HG03354 (cell line): ENCODE data around the gene RAB29.
"Not testable (repeated sequence)": the region's sequence is repeated elsewhere in the genome, so short reads cannot be mapped to it uniquely, and the experiment has no call there.

Experiments
- ATAC-seq: cut with Tn5 transposase; IDR thresholded peaks from one replicate; pipeline ENCODE4 v1.9.1; 2021; ENCODE audit warnings: mild to moderate bottlenecking; ENCODE audit not compliant: unreplicated experiment, poor library complexity, severe bottlenecking

The RAB29 gene

DNA sequence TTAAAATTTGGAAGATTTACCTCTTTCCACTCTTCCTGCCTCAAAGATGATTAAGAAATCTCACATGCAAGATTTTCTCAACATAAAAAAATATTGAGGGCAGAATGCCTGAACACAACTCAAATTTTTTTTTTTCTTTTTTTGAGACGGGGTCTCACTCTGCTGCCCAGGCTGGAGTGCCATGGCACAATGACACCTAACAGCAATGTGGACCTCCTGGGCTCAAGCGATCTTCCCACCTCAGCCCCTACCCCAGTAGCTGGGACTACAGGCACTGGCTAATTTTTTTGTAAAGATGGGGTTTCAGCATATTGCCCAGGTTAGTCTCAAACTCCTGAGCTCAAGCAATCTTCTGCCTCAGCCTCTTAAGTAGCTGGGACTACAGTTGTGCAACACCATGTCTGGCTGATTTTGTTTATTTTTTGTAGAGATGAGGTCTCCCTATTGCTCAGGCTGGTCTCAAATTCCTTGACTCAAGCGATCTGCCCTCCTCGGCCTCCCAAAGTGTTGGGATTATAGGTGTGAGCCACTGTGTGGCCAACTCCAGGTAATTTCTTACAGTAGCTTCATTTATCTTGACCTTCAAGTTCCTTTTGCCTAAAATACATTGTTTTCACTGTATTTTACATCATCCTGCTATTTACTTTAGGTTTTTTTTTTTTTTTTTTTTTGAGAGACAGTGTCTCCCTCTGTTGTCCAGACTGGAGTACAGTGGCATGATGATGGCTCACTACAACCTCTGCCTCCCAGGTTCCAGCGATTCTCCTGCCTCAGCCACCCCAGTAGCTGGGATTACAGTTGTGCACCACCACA is 35.7 kb downstream of the RAB29 start:
- no peak for ATAC-seq

GRCh38 chr1:205735218-205735617 is 40.1 kb downstream of the RAB29 start:
- ATAC-seq, result no peak

DNA sequence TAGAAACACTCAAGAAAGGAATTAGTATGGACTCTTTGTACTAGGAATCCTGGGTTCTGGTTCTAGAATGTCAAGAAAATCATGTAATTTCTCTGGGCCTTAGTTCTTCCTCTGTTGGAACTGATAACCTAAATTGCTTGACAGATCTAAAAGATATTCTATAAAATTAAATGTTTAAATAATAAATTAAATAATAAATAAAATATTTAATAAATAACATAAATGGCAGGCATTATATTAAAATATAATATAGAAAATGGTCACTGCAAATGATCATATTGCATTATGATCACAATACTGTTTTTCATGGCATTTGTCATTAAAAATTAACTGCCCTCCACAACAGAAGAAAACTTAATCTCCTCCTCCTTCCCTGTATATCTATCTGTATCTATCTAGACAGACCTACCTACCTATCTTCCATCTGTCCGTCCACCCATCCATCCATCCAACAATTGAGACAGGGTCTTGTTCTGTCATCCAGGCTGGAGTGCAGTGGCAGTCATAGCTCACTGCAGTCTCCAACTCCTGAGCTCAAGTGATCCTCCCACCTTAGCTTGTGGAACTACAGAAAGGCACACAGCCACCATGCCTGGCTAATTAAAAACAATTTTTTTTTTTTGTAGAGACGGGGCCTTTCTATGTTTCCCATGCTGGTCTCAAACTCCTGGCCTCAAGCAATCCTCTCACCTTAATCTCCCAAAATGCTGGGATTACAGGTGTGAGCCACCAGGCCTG is 41.7 kb downstream of the RAB29 start:
- no peak for ATAC-seq

DNA sequence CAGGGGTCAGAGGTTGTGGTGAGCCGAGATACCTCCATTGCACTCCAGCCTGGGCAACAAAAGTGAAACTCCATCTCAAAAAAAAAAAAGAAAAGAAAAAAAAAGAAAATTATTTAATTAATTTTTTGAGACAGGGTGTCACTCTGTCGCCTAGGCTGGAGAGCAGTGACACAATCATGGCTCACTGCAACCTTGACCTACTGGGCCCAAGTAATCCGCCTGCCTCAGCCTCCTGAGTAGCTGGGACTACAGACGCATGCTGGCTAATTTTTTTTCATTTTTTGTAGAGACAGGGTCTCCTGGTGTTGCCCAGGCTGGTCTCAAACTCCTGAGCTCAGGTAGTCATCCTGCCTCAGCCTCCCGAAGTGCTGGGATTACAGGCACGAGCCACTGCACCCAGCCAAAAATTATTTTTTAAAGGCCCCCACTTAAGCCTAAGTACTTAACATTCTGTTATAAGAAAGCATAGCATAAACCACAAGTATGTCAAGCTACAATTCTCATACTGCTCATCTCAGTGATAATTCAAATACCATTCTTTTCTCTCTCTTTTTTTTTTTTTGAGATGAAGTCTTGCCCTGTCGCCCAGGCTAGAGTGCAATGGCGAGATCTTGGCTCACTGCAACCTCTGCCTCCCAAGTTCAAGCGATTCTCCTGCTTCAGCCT is 45.2 kb downstream of the RAB29 start:
- no peak for ATAC-seq

- no peak for ATAC-seq
These were observed 48.6 kb downstream of the RAB29 start for GRCh38 chr1:205726619-205727125.

GRCh38 chr1:205725514-205725913 is 49.8 kb downstream of the RAB29 start:
- no peak for ATAC-seq

GRCh38 chr1:205720740-205721139 is 54.5 kb downstream of the RAB29 start:
- not testable (repeated sequence) for ATAC-seq

- no peak for ATAC-seq
These were observed 55.5 kb downstream of the RAB29 start for GRCh38 chr1:205719762-205720161.

GRCh38 chr1:205719015-205719414 is 56.3 kb downstream of the RAB29 start:
- ATAC-seq, result no peak
